Measurements from ENCODE around the gene ABCG1.

GRCh38 chr21:42265231-42265812 lies 46.4 kb downstream of the ABCG1 start:
- TF ChIP-seq EP300 (IDR thresholded peaks at IDR 0.05) (no peak), CTCF (IDR thresholded peaks at IDR 0.05) (no peak), USF2 (IDR thresholded peaks at IDR 0.05) (no peak), CBX8 (IDR thresholded peaks at IDR 0.05) (no peak), POLR2A (IDR thresholded peaks at IDR 0.05; ENCODE audit: low read length) (no peak), MAZ (IDR thresholded peaks at IDR 0.05; ENCODE audit: borderline replicate concordance, low read depth, low read length) (no peak), NFE2L2 (conservative IDR thresholded peaks at IDR 0.05; ENCODE audit: low read length) (no peak), HDAC2 (IDR thresholded peaks at IDR 0.05) (no peak), RAD21 (conservative IDR thresholded peaks at IDR 0.05 in 1 of 2, IDR thresholded peaks at IDR 0.05 in 1 of 2) (no peak), PHF8 (IDR thresholded peaks at IDR 0.05; ENCODE audit: borderline replicate concordance, low read depth) (no peak), MYC (IDR thresholded peaks at IDR 0.05; ENCODE audit: borderline replicate concordance, low read length) (no peak), CEBPB (IDR thresholded peaks at IDR 0.05) (no peak), RARB (CRISPR knock-in tag; IDR thresholded peaks at IDR 0.05) (no peak), BCL3 (IDR thresholded peaks at IDR 0.05) (no peak)
